Keratinocyte (primary cell): Measurements from ENCODE around the gene GLOD4.
"Not testable (repeated sequence)": the region's sequence is repeated elsewhere in the genome, so short reads cannot be mapped to it uniquely, and the experiment has no call there.

Experiments
- EZH2 ChIP-seq: IDR thresholded peaks from one replicate; pipeline ENCODE4 v1.6.1; 2012; ENCODE audit warnings: inconsistent platforms, mild to moderate bottlenecking, low read length, moderate library complexity
- TF ChIP-seq, protein P1 (sequence below), 3 experiments: IDR thresholded peaks in 1 of 3; conservative IDR thresholded peaks in 1 of 3; optimal IDR thresholded peaks in 1 of 3; 2 replicates in 2 of 3; 3 replicates in 1 of 3; pipeline versions ENCODE3 to v1.5.1; 2011; ENCODE audit warnings: low read length in 3 of 3, mild to moderate bottlenecking in 3 of 3, moderate library complexity in 2 of 3, control low read depth in 1 of 3, inconsistent platforms in 1 of 3; ENCODE audit not compliant: insufficient read depth in 2 of 3; ENCODE audit errors: extremely low read depth in 1 of 3

DNA sequence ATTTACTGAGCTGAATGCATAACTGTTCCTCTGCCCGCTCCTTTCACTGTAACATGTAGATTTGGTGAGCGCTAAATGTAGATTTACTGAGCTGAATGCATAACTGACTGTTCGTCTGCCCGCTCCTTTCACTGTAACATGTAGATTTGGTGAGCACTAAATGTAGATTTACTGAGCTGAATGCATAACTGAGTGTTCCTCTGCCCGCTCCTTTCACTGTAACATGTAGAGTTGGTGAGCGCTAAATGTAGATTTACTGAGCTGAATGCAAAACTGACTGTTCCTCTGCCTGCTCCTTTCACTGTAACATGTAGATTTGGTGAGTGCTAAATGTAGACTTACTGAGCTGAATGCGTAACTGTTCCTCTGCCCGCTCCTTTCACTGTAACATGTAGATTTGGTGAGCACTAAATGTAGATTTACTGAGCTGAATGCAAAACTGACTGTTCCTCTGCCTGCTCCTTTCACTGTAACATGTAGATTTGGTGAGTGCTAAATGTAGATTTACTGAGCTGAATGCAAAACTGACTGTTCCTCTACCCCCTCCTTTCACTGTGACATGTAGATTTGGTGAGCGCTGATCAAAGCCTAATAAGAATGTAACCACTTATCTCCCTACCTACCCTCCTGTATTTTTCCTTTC, 26.6 kb downstream of the GLOD4 start:
- TF ChIP-seq, protein P1, sequence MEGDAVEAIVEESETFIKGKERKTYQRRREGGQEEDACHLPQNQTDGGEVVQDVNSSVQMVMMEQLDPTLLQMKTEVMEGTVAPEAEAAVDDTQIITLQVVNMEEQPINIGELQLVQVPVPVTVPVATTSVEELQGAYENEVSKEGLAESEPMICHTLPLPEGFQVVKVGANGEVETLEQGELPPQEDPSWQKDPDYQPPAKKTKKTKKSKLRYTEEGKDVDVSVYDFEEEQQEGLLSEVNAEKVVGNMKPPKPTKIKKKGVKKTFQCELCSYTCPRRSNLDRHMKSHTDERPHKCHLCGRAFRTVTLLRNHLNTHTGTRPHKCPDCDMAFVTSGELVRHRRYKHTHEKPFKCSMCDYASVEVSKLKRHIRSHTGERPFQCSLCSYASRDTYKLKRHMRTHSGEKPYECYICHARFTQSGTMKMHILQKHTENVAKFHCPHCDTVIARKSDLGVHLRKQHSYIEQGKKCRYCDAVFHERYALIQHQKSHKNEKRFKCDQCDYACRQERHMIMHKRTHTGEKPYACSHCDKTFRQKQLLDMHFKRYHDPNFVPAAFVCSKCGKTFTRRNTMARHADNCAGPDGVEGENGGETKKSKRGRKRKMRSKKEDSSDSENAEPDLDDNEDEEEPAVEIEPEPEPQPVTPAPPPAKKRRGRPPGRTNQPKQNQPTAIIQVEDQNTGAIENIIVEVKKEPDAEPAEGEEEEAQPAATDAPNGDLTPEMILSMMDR (optimal IDR thresholded peaks at IDR 0.05 in 1 of 3, IDR thresholded peaks at IDR 0.05 in 1 of 3, conservative IDR thresholded peaks at IDR 0.05 in 1 of 3; ENCODE audit: extremely low read depth in 1 of 3, insufficient read depth in 2 of 3, low read length in 3 of 3): not testable (repeated sequence)
- TF ChIP-seq EZH2: not testable (repeated sequence)
